Measurements from ENCODE around the gene RCL1. TPM values are rescaled to one million over a fixed set of nuclear protein-coding genes. Genes with fewer than 3 reads are reported as not detected.

The RCL1 gene
- total RNA-seq, 1 donor from 2014 or later: 26.0 TPM

GRCh38 chr9:4799775-4800174 is 7.0 kb downstream of the RCL1 start:
- no peaks in the 10 kb centered on the region for H3K27me3 Mint-ChIP-seq
- peaks cover 45% of the 10 kb centered on the region for H3K4me1 Mint-ChIP-seq
- no peaks in the 10 kb centered on the region for H3K9me3 Mint-ChIP-seq
- TF ChIP-seq, protein P1, sequence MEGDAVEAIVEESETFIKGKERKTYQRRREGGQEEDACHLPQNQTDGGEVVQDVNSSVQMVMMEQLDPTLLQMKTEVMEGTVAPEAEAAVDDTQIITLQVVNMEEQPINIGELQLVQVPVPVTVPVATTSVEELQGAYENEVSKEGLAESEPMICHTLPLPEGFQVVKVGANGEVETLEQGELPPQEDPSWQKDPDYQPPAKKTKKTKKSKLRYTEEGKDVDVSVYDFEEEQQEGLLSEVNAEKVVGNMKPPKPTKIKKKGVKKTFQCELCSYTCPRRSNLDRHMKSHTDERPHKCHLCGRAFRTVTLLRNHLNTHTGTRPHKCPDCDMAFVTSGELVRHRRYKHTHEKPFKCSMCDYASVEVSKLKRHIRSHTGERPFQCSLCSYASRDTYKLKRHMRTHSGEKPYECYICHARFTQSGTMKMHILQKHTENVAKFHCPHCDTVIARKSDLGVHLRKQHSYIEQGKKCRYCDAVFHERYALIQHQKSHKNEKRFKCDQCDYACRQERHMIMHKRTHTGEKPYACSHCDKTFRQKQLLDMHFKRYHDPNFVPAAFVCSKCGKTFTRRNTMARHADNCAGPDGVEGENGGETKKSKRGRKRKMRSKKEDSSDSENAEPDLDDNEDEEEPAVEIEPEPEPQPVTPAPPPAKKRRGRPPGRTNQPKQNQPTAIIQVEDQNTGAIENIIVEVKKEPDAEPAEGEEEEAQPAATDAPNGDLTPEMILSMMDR (IDR thresholded peaks at IDR 0.05): no peak
- ATAC-seq (ENCODE audit: low read depth) (no peak), DNase-seq (no peak)
- CTCF ChIA-PET: no interaction called here
- POLR2A ChIA-PET: no interaction called here
- peaks cover 2% of the 10 kb centered on the region for H3K36me3 Mint-ChIP-seq (ENCODE audit: low read depth)
- no peak overlapping the region for H3K4me3 Mint-ChIP-seq
- no peak overlapping the region for H3K27ac Mint-ChIP-seq
- intact Hi-C loops (cut with micrococcal nuclease): loop anchor here (2.0 to 10.0 kb wide), 3 partner anchors 15 to 1885 kb away; partner anchors contain the start of gene RFX3

GRCh38 chr9:4801156-4801555 is 8.4 kb downstream of the RCL1 start:
- no peak for ATAC-seq (ENCODE audit: low read depth)
- DNase-seq: no peak
- Mint-ChIP-seq H3K27ac (no peak overlapping the region), H3K36me3 (ENCODE audit: low read depth) (peaks cover 7% of the 10 kb centered on the region), H3K4me3 (no peak overlapping the region), H3K9me3 (peaks cover 3% of the 10 kb centered on the region), H3K27me3 (no peaks in the 10 kb centered on the region), H3K4me1 (peaks cover 42% of the 10 kb centered on the region)
- intact Hi-C loops (cut with micrococcal nuclease): no loop called here
- ChIA-PET POLR2A (interaction anchor here (0.7 kb wide), 1 partner anchor 185 kb away, joined by 3 read pairs; no protein-coding TSS in a partner anchor), CTCF (no interaction called here)
- TF ChIP-seq, protein P1 (IDR thresholded peaks at IDR 0.05): no peak

DNA sequence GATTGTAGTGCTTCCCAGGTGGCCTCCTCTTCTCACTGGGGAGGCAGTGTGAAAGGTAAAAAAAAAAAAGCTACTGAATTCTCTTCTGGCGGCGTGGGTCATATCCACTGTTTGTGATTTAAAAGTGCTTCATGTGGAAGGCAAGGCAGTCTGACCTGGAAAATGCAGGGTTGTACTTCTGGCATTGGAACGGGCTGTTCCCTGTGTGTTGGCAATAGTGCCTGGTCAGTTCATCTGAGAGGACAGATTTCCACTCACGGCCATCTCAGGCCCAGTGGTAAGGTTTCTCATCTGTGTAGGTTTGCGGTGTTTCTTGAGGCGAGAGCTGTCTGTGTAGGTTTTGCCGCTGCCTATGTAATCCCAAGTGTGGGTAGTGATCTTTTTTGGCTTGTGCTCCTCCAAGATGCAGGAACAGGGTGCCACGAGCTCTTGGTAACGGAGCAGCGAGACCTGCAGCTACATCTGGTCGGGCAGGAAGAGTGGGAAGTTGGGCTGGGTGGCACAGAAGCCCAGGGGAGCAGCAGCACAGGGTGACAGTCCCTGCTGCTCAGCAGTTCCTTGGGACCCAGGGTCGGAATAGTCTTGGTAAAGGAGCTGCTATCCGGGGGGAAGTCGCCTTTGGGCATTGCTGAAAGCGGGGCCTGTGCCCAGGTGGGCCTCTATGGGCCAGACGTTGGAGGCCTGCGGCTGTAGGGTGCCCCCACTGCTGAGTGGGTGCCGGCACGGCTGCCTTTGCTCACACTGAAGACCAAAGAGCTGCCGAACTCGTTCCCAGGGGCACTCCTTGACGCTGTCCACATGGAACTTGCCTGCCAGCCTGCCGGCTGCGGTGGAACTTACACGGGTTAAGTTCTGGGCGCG is 11.2 kb downstream of the RCL1 start:
- POLR2A ChIA-PET: no interaction called here
- TF ChIP-seq, protein P1 (IDR thresholded peaks at IDR 0.05): no peak
- peaks cover 12% of the 10 kb centered on the region for H3K9me3 Mint-ChIP-seq

GRCh38 chr9:4804531-4805016 is 11.8 kb downstream of the RCL1 start:
- ATAC-seq (ENCODE audit: low read depth) (no peak), DNase-seq (no peak)
- Mint-ChIP-seq H3K36me3 (ENCODE audit: low read depth) (peaks cover 20% of the 10 kb centered on the region), H3K9me3 (peaks cover 12% of the 10 kb centered on the region), H3K27me3 (no peaks in the 10 kb centered on the region), H3K4me3 (no peak overlapping the region), H3K27ac (no peak overlapping the region), H3K4me1 (peaks cover 31% of the 10 kb centered on the region)
- CTCF ChIA-PET: no interaction called here
- TF ChIP-seq, protein P1 (IDR thresholded peaks at IDR 0.05): no peak
- POLR2A ChIA-PET: no interaction called here
- intact Hi-C loops (cut with micrococcal nuclease): no loop called here

More for the DNA sequence above, 11.2 kb downstream of the RCL1 start:
- no peak for DNase-seq
- Mint-ChIP-seq H3K4me3 (no peak overlapping the region), H3K27me3 (no peaks in the 10 kb centered on the region), H3K27ac (no peak overlapping the region), H3K4me1 (peaks cover 33% of the 10 kb centered on the region), H3K36me3 (ENCODE audit: low read depth) (peaks cover 19% of the 10 kb centered on the region)
- CTCF ChIA-PET: no interaction called here
- intact Hi-C loops (cut with micrococcal nuclease): no loop called here
- no peak for ATAC-seq (ENCODE audit: low read depth)

GRCh38 chr9:4805191-4805918 is 12.6 kb downstream of the RCL1 start:
- ChIA-PET POLR2A (no interaction called here), CTCF (interaction anchor here (1.1 kb wide), 1 partner anchor 46 kb away, joined by 3 read pairs; no protein-coding TSS in a partner anchor)
- Mint-ChIP-seq H3K27ac (no peak overlapping the region), H3K36me3 (ENCODE audit: low read depth) (peaks cover 20% of the 10 kb centered on the region), H3K4me3 (no peak overlapping the region), H3K27me3 (no peaks in the 10 kb centered on the region), H3K4me1 (peaks cover 25% of the 10 kb centered on the region), H3K9me3 (peaks cover 12% of the 10 kb centered on the region)
- no peak for ATAC-seq (ENCODE audit: low read depth)
- no peak for DNase-seq
- intact Hi-C loops (cut with micrococcal nuclease): no loop called here
- TF ChIP-seq, protein P1 (IDR thresholded peaks at IDR 0.05): no peak

Measured in activated B cell treated with CpG ODN at 0.5 μM for 24 hours (primary cell).